CD4-positive, alpha-beta T cell treated with Interferon alpha-2 for 1 hour (primary cell): Measurements from ENCODE around the gene ST6GALNAC6.
A peak's percentile ranks its signal among the peaks of the same experiment; 100 is the strongest.

ENCODE experiments used
- DNase-seq, 2 donors: peaks; one replicate each; pipeline ENCODE4 v3.0.0-alpha.2; 2020 to 2022

Gene ST6GALNAC6, protein sequence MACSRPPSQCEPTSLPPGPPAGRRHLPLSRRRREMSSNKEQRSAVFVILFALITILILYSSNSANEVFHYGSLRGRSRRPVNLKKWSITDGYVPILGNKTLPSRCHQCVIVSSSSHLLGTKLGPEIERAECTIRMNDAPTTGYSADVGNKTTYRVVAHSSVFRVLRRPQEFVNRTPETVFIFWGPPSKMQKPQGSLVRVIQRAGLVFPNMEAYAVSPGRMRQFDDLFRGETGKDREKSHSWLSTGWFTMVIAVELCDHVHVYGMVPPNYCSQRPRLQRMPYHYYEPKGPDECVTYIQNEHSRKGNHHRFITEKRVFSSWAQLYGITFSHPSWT

GRCh38 chr9:127899128-127899943 lies at the start of gene ST6GALNAC6:
TSS of gene ST6GALNAC6 (minus strand) at chr9:127899603. CDS start at chr9:127897981, 1,622 bp downstream.
- DNase-seq = peak; percentile 64 to 79

GRCh38 chr9:127947841-127948710 lies 48.7 kb upstream of the ST6GALNAC6 start:
- no peak for DNase-seq

DNA sequence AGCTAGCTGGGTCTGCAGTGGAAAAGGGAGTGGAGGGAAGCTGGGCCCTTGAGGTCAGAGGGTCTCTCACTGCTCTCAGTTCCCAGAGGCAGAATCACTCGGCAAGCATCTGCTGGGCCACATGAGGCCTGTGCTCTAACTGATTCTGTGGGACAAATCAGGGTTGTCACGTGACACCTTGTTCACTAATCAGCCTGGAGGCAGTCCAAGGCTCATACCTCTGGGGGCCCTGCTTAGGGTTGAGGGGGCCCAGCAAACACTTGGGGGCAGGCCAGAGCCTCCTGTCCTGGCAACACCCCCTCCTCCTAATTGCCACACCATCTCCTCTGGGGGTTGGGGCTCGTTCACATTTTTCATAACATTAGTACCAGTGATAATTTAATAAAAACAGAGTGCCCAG lies 47.3 kb upstream of the ST6GALNAC6 start:
- DNase-seq = no peak

- DNase-seq = no peak
Measured at GRCh38 chr9:127945942-127946341, 46.5 kb upstream of the ST6GALNAC6 start.

- DNase-seq = no peak
Measured at GRCh38 chr9:127945338-127945737, 45.9 kb upstream of the ST6GALNAC6 start.

DNA sequence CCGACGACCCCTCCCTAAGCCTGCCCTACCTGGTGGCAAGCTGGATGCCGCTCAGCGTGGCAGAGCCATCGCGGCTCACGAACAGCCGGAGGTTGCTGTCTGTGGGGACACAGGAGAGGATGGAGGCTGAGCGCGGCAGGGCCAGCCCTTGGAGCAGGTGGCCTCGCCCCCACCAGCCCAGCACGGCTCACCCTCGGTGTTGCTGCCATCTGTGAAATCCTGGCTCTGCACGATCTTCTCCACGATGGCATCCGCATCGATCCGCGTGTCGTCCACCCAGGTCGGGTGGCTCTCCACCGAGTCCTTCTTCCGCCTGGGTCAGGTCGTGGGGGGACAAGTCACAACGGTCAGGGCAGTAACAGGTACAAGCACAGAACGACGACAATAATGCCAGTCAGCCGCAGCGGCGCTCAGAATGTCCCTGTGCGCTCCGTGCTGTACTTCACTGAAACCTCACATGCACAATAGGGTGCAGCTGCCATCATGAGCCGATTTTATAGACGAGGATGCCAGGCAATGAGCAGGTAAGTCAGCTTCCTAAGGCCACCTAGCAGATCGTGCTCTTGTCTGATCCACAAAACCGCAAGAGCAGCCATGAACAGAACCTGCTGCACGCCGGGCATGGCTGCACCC lies 45.3 kb upstream of the ST6GALNAC6 start:
- no peak for DNase-seq

DNA sequence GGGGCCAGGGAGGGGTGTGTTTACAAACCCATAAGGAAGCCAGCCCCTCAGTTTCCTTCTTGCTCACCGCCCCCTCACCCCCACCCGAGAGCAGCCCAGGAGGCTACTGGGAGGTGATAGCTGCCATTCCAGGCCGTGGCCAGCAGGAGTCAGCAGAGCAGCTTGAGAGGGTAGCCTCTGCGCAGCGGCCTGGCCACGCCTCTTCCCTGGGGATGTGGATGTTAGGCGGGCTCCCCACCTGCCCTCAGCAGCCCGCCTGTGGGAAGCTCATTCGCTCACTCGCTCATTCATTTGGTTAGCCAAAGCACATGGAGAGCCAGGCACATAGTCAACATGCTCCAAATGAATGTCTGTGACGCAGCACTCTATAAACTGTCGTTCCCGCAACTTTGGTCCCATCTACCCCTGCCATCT lies 44.3 kb upstream of the ST6GALNAC6 start:
- DNase-seq = peak; percentile 79

- DNase-seq = no peak
Measured at GRCh38 chr9:127943011-127943662, 43.7 kb upstream of the ST6GALNAC6 start.

DNA sequence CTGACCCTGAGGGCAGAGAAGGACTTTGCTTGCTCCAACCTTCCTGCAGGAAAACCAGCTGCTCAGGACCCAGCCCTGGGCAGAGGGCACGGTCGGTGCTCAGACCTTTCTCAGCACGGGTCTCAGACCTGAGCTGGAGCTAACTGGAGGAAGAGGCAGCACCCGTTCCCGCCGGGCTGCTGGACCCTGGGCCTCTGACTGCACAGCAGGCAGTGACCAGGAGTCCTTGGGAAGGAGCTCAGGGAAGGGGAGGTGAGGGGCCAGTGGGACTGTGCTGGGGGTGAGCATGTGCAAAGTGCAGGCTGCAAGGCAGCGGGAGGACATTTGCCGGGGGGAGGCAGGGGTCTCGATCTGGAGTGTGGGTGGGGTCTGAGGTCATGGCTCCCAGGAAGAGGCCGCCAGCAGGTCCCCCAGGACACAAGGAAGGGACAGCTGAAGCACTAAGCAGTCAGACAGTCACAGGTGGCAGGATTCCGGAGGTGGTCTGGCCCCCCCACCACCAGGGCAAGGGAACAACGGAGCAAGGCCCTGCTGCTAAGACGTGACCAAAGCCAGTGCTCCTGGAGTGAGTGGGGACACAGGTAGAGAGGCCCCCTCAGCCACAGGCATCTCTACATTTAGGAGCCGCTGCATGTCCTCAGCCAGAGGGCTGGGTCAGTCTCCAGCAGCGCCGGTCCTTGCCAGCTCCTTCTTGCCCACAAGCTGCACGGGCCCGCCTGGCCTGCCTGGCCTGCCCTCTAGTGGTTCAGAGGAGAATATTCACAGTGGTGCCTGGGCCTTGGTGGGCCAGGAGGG lies 43.0 kb upstream of the ST6GALNAC6 start:
- DNase-seq = peak; percentile 54 to 65

GRCh38 chr9:127941961-127942215 lies 42.5 kb upstream of the ST6GALNAC6 start:
- no peak for DNase-seq

- DNase-seq = no peak
Measured at GRCh38 chr9:127941062-127941960, 41.9 kb upstream of the ST6GALNAC6 start.

DNA sequence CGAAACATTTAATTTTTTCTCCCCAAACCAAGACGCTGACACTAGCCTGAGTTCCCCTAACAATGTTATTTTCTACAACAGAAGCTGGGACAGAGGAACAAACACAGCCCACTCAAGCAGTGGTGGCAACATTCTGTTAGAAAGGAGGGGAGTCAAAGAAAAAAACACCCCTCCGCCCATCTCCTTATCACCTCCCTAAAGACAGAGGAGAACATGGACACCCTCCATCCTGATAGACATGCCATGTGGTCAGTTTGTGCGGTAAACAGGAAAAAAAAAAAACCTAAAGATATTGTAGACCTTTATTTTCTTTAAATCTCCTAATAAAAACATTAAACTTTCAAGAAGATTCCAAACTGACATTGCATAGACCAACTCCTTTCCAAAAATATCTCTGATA lies 41.2 kb upstream of the ST6GALNAC6 start:
- DNase-seq = no peak

- DNase-seq = no peak
Measured at GRCh38 chr9:127938298-127938690, 38.9 kb upstream of the ST6GALNAC6 start.

GRCh38 chr9:127937388-127938297 lies 38.2 kb upstream of the ST6GALNAC6 start, which contains the start of gene DPM2:
TSS of gene DPM2 (minus strand) at chr9:127937854. CDS start at chr9:127937820, 34 bp downstream.
- DNase-seq = peak; percentile 87

DNA sequence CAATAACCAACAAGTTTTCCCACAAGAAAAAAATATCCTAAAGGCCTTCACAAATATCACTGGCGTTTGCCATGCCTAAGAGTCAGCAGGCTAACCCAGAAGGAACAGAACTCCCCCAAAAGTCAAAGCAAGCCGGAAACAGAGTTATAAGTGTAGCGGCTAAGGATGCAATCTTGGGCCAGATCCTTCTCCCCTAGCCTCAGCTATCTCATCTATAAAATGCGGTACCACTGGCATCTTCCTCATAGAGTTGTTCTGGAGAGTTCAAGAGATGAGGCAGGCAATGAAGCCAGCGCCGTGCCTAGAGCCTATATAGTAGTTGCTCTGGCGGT lies 37.6 kb upstream of the ST6GALNAC6 start:
- no peak for DNase-seq

DNA sequence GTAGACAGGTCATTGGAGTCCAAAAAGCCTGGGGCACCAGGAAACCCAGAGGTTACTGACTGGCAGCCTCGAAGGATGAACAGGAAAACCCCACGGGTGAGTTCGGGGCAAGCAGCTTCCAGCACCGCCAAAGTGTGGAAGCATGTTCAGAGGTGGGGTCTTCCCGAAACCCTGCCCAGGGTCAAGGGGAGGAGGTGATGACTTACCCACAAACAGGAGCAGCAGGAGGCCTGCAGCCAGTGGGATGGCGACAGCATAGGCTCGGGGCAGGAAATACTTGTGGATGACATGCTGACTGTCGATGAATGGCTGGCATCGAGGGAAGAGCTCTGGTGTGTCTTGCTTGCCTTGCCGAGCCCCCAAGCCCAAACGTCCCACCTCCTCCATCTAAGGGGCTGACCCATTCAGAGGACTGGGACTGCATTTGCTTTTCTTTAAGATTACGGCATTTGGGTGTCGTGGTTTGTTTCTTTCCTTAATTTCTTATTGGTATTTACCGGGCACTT lies 37.0 kb upstream of the ST6GALNAC6 start:
- DNase-seq = no peak

- no peak for DNase-seq
Measured at GRCh38 chr9:127935765-127936221, 36.4 kb upstream of the ST6GALNAC6 start.

- no peak for DNase-seq
Measured at GRCh38 chr9:127934986-127935385, 35.6 kb upstream of the ST6GALNAC6 start.

- no peak for DNase-seq
Measured at GRCh38 chr9:127934248-127934647, 34.8 kb upstream of the ST6GALNAC6 start.
